Stimulated activated CD4-positive, alpha-beta T cell treated with anti-CD3 and anti-CD28 coated beads, Interleukin-15, amount 100 ng/mL, for 1 hour (primary cell): ENCODE measurements around the gene PTPRD.

Experiments
- DNase-seq, 2 donors: peaks; one replicate each; pipeline ENCODE4 v3.0.0-alpha.2; 2020; ENCODE audit warnings: low read depth in 1 of 2, low spot score in 1 of 2

PTPRD gene

GRCh38 chr9:9778293-9778692, 834.5 kb downstream of the PTPRD start:
- no peak for DNase-seq

GRCh38 chr9:9774471-9774870, 838.3 kb downstream of the PTPRD start:
- no peak for DNase-seq

- no peak for DNase-seq
Measured at GRCh38 chr9:9771314-9771713, 841.5 kb downstream of the PTPRD start.

GRCh38 chr9:9764821-9765220, 848.0 kb downstream of the PTPRD start:
- no peak for DNase-seq

- DNase-seq = no peak
Measured at GRCh38 chr9:9754186-9754585, 858.6 kb downstream of the PTPRD start.

GRCh38 chr9:9753266-9753665, 859.5 kb downstream of the PTPRD start:
- DNase-seq = no peak

GRCh38 chr9:9752722-9753121, 860.1 kb downstream of the PTPRD start:
- DNase-seq = no peak

- DNase-seq = no peak
Measured at GRCh38 chr9:9751996-9752395, 860.8 kb downstream of the PTPRD start.

- DNase-seq = no peak
Measured at GRCh38 chr9:9750719-9751118, 862.1 kb downstream of the PTPRD start.

GRCh38 chr9:9749591-9749990, 863.2 kb downstream of the PTPRD start:
- no peak for DNase-seq

GRCh38 chr9:9747787-9748186, 865.0 kb downstream of the PTPRD start:
- no peak for DNase-seq

GRCh38 chr9:9746826-9747225, 866.0 kb downstream of the PTPRD start:
- no peak for DNase-seq

GRCh38 chr9:9743822-9744221, 869.0 kb downstream of the PTPRD start:
- no peak for DNase-seq

GRCh38 chr9:9730174-9730573, 882.6 kb downstream of the PTPRD start:
- no peak for DNase-seq

- DNase-seq = no peak
Measured at GRCh38 chr9:9729082-9729481, 883.7 kb downstream of the PTPRD start.

- DNase-seq = no peak
Measured at GRCh38 chr9:9719373-9720112, 893.3 kb downstream of the PTPRD start.

- DNase-seq = no peak
Measured at GRCh38 chr9:9718691-9719090, 894.1 kb downstream of the PTPRD start.

- no peak for DNase-seq
Measured at GRCh38 chr9:9679433-9679832, 933.4 kb downstream of the PTPRD start.

GRCh38 chr9:9674461-9674860, 938.3 kb downstream of the PTPRD start:
- DNase-seq = no peak

- DNase-seq = no peak
Measured at GRCh38 chr9:9670454-9670853, 942.3 kb downstream of the PTPRD start.

- DNase-seq = no peak
Measured at GRCh38 chr9:9645006-9645405, 967.8 kb downstream of the PTPRD start.

- no peak for DNase-seq
Measured at GRCh38 chr9:9631284-9631683, 981.5 kb downstream of the PTPRD start.

- no peak for DNase-seq
Measured at GRCh38 chr9:9625248-9625647, 987.6 kb downstream of the PTPRD start.
